Activated CD8-positive, alpha-beta T cell treated with anti-CD3 and anti-CD28 coated beads for 36 hours (primary cell): ENCODE results near the gene STAC2. TPM values are rescaled to one million over a fixed set of nuclear protein-coding genes. Genes with fewer than 3 reads are reported as not detected.

ENCODE experiments used
- ATAC-seq: fragments of 200-7000 bp; cut with Tn5 transposase; one replicate; pipeline ENCODE4 v1.10.0; 2021; ENCODE audit warnings: mild to moderate bottlenecking, moderate library complexity
- CTCF ChIA-PET: fragments of 350-600 bp; sonication (Branson Sonifier 250); formaldehyde crosslinking; loops from one replicate; lab custom pipeline; 2021; ENCODE audit warnings: antibody characterized with exemption; lab: Charles Lee
- POLR2A ChIA-PET: fragments of 350-600 bp; sonication (Branson Sonifier 250); formaldehyde crosslinking; loops from one replicate; lab custom pipeline; 2021; ENCODE audit warnings: antibody characterized with exemption; lab: Charles Lee
- DNase-seq: peaks from one replicate; pipeline ENCODE4 v3.0.0-alpha.2; 2020
- H3K27ac Mint-ChIP-seq: one replicate; pipeline ENCODE4 v1.8.0; 2021; ENCODE audit warnings: mild to moderate bottlenecking, mixed read lengths
- H3K27me3 Mint-ChIP-seq: one replicate; pipeline ENCODE4 v1.8.0; 2021; ENCODE audit warnings: mixed read lengths
- H3K36me3 Mint-ChIP-seq: one replicate; pipeline ENCODE4 v1.8.0; 2021; ENCODE audit warnings: low read depth, mixed read lengths
- H3K4me1 Mint-ChIP-seq: one replicate; pipeline ENCODE4 v1.8.0; 2021; ENCODE audit warnings: low read depth, mixed read lengths
- H3K4me3 Mint-ChIP-seq: one replicate; pipeline ENCODE4 v1.8.0; 2021; ENCODE audit warnings: mild to moderate bottlenecking, moderate library complexity, mixed read lengths
- H3K9me3 Mint-ChIP-seq: one replicate; pipeline ENCODE4 v1.8.0; 2021; ENCODE audit warnings: mixed read lengths
- intact Hi-C: fragments of 100-400 bp; cut with micrococcal nuclease; formaldehyde crosslinking; loops from one replicate; pipeline ENCODE4 v1.10.0; 2022
- total RNA-seq, 2 experiments: library from RNA; stranded (reverse); gene quantifications; one replicate each; pipeline ENCODE4 v1.2.3, GENCODE V29; 2021
- TF ChIP-seq, protein P1 (sequence below): fragments of 200-600 bp; IDR thresholded peaks from one replicate; pipeline ENCODE4 v1.8.0; 2022; ENCODE audit warnings: antibody characterized with exemption, mild to moderate bottlenecking

The STAC2 gene
- total RNA-seq, 2 experiments from 2014 or later, result 0.47 to 0.56 TPM

- ChIA-PET CTCF (interaction anchor here (0.8 to 27.4 kb wide), 4 partner anchors 11 to 66 kb away, joined by 3 to 516 read pairs (median 3); no protein-coding TSS in a partner anchor), POLR2A (interaction anchor here (2.0 kb wide), 1 partner anchor 20 kb away, joined by 7 read pairs; the partner anchor contains the start of gene RPL19)
- no peak overlapping the region for H3K27ac Mint-ChIP-seq
- peaks cover 14% of the 10 kb centered on the region for H3K27me3 Mint-ChIP-seq
- ATAC-seq, result no peak
- TF ChIP-seq, protein P1, sequence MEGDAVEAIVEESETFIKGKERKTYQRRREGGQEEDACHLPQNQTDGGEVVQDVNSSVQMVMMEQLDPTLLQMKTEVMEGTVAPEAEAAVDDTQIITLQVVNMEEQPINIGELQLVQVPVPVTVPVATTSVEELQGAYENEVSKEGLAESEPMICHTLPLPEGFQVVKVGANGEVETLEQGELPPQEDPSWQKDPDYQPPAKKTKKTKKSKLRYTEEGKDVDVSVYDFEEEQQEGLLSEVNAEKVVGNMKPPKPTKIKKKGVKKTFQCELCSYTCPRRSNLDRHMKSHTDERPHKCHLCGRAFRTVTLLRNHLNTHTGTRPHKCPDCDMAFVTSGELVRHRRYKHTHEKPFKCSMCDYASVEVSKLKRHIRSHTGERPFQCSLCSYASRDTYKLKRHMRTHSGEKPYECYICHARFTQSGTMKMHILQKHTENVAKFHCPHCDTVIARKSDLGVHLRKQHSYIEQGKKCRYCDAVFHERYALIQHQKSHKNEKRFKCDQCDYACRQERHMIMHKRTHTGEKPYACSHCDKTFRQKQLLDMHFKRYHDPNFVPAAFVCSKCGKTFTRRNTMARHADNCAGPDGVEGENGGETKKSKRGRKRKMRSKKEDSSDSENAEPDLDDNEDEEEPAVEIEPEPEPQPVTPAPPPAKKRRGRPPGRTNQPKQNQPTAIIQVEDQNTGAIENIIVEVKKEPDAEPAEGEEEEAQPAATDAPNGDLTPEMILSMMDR, result no peak
- H3K36me3 Mint-ChIP-seq, result no peaks in the 10 kb centered on the region
- intact Hi-C loops, result no loop called here
- H3K4me3 Mint-ChIP-seq, result no peak overlapping the region
- peaks cover under 1% of the 10 kb centered on the region for H3K4me1 Mint-ChIP-seq
- DNase-seq, result no peak
- H3K9me3 Mint-ChIP-seq, result no peaks in the 10 kb centered on the region
Measured at GRCh38 chr17:39219647-39220154, 6.0 kb downstream of the STAC2 start.

GRCh38 chr17:39218906-39219305 is 6.8 kb downstream of the STAC2 start:
- ChIA-PET CTCF (interaction anchor here (0.5 to 27.4 kb wide), 6 partner anchors 10 to 65 kb away, joined by 3 to 516 read pairs (median 3); no protein-coding TSS in a partner anchor), POLR2A (interaction anchor here (1.3 to 2.0 kb wide), 2 partner anchors 10 to 19 kb away, joined by 4 to 7 read pairs; partner anchors contain the start of gene RPL19)
- no peaks in the 10 kb centered on the region for H3K4me1 Mint-ChIP-seq
- H3K4me3 Mint-ChIP-seq, result no peak overlapping the region
- H3K27me3 Mint-ChIP-seq, result peaks cover 8% of the 10 kb centered on the region
- DNase-seq, result no peak
- TF ChIP-seq, protein P1, result no peak
- no peak overlapping the region for H3K27ac Mint-ChIP-seq
- intact Hi-C loops, result no loop called here
- no peaks in the 10 kb centered on the region for H3K36me3 Mint-ChIP-seq
- H3K9me3 Mint-ChIP-seq, result no peaks in the 10 kb centered on the region
- ATAC-seq, result no peak

DNA sequence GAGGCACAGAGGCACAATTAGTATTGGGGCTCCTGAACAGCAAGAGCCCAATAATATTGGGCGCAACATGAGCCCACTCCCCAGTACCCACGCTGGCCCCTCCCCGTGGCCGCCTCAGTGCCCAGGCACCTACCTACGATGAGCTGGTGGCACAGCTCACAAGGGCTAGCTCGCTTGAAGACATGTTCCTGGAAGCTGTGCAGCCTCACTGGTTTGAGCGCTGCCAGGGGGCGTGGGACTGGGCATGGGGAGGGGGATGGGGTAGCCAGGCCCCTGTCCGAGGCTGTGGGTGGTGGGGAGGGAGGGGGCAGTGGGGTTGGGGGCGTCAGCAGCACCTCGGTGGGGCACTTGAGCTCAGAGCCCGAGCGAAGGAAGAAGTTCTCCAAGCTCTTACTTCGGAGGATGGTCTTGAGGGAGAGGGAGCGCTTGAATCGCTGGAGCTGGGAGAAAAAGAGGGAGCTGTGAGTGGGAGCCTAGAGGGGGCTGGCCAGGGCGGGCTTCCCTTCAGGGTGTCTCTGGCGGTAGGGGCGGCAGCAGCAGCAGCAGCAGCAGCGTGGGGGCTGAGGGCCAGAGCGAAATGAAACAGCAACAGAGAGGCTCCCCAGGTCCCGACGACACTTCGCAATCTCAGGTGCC is 7.9 kb downstream of the STAC2 start:
- H3K4me1 Mint-ChIP-seq, result peaks cover 1% of the 10 kb centered on the region
- no peak for DNase-seq
- H3K9me3 Mint-ChIP-seq, result no peaks in the 10 kb centered on the region
- H3K27me3 Mint-ChIP-seq, result peaks cover 5% of the 10 kb centered on the region
- POLR2A ChIA-PET, result interaction anchor here (0.7 to 2.0 kb wide), 3 partner anchors 9 to 206 kb away, joined by 3 to 7 read pairs (median 4); partner anchors contain the start of gene RPL19
- TF ChIP-seq, protein P1, result no peak
- ATAC-seq, result no peak
- CTCF ChIA-PET, result interaction anchor here (1.1 to 27.4 kb wide), 5 partner anchors 11 to 42 kb away, joined by 3 to 516 read pairs (median 5); no protein-coding TSS in a partner anchor
- no peaks in the 10 kb centered on the region for H3K36me3 Mint-ChIP-seq
- H3K27ac Mint-ChIP-seq, result no peak overlapping the region
- no peak overlapping the region for H3K4me3 Mint-ChIP-seq
- intact Hi-C loops, result no loop called here

GRCh38 chr17:39213852-39214251 is 11.9 kb downstream of the STAC2 start:
- ChIA-PET POLR2A (interaction anchor here (1.5 kb wide), 1 partner anchor 14 kb away, joined by 3 read pairs; the partner anchor contains the start of gene RPL19), CTCF (interaction anchor here (27.4 kb wide), 1 partner anchor 21 kb away, joined by 516 read pairs; no protein-coding TSS in a partner anchor)
- H3K4me1 Mint-ChIP-seq, result peaks cover 18% of the 10 kb centered on the region
- ATAC-seq (no peak), DNase-seq (no peak)
- H3K9me3 Mint-ChIP-seq, result no peaks in the 10 kb centered on the region
- TF ChIP-seq, protein P1, result no peak
- no peaks in the 10 kb centered on the region for H3K36me3 Mint-ChIP-seq
- no peak overlapping the region for H3K4me3 Mint-ChIP-seq
- peaks cover 2% of the 10 kb centered on the region for H3K27me3 Mint-ChIP-seq
- no peak overlapping the region for H3K27ac Mint-ChIP-seq
- intact Hi-C loops, result no loop called here
